ENCODE measurements around the gene CLDN22.

GRCh38 chr4:183348706-183349659, 28.9 kb upstream of the CLDN22 start:
- TF ChIP-seq POLR2A (IDR thresholded peaks at IDR 0.05): no peak
- TF ChIP-seq CTCF (IDR thresholded peaks at IDR 0.05): no peak

All from heart left ventricle (tissue), 13 donors.